Measurements from ENCODE around the gene IQSEC1. TPM values are rescaled to one million over a fixed set of nuclear protein-coding genes. Genes with fewer than 3 reads are reported as not detected.

The IQSEC1 gene
- total and polyA plus RNA-seq, 2 of the 8 experiments (the other 6 are each of a cell fraction or from before 2014, with no cell fraction given): 6.8 to 28.8 TPM

GRCh38 chr3:12868039-12869034 is 204.9 kb downstream of the IQSEC1 start (continued):
- TF ChIP-seq, protein P1, sequence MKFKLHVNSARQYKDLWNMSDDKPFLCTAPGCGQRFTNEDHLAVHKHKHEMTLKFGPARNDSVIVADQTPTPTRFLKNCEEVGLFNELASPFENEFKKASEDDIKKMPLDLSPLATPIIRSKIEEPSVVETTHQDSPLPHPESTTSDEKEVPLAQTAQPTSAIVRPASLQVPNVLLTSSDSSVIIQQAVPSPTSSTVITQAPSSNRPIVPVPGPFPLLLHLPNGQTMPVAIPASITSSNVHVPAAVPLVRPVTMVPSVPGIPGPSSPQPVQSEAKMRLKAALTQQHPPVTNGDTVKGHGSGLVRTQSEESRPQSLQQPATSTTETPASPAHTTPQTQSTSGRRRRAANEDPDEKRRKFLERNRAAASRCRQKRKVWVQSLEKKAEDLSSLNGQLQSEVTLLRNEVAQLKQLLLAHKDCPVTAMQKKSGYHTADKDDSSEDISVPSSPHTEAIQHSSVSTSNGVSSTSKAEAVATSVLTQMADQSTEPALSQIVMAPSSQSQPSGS (IDR thresholded peaks at IDR 0.05; ENCODE audit: low read length): no peak
- TF ChIP-seq SIN3A (conservative IDR thresholded peaks at IDR 0.05 in 1 of 2, IDR thresholded peaks at IDR 0.05 in 1 of 2; ENCODE audit: low read depth in 1 of 2, low read length in 2 of 2): peak; percentile 11 to 57; a peak in 1 of 4 replicates
- TF ChIP-seq JUN (IDR thresholded peaks at IDR 0.05; ENCODE audit: low read depth, low read length): no peak
- no peak for TF ChIP-seq BACH1 (IDR thresholded peaks at IDR 0.05; ENCODE audit: low read length)
- TF ChIP-seq POLR2A (IDR thresholded peaks at IDR 0.05; ENCODE audit: control extremely low read depth in 1 of 2, low read depth in 2 of 2, low read length in 2 of 2): no peak
- no peak for TF ChIP-seq SIRT6 (IDR thresholded peaks at IDR 0.05; ENCODE audit: low read length)
- no peak for TF ChIP-seq NANOG (IDR thresholded peaks at IDR 0.05; ENCODE audit: insufficient read depth, low read depth, low read length, poor library complexity, severe bottlenecking)
- TF ChIP-seq FOSL1 (IDR thresholded peaks at IDR 0.05; ENCODE audit: insufficient read depth, low read depth, low read length): no peak
- 0 out of 2 replicates have a peak, but pooled peaks have one; percentile 33 for TF ChIP-seq CREB1 (IDR thresholded peaks at IDR 0.05)
- no peak for TF ChIP-seq EP300 (IDR thresholded peaks at IDR 0.05; ENCODE audit: borderline replicate concordance in 1 of 2, low read depth in 2 of 2, low read length in 2 of 2)
- TF ChIP-seq BCL11A (IDR thresholded peaks at IDR 0.05; ENCODE audit: low read depth in 2 of 2, low read length in 2 of 2): no peak
- TF ChIP-seq NRF1 (IDR thresholded peaks at IDR 0.05; ENCODE audit: low read depth, low read length): no peak
- TF ChIP-seq TAF1 (IDR thresholded peaks at IDR 0.05; ENCODE audit: low read depth, low read length): no peak
- TF ChIP-seq CEBPB (IDR thresholded peaks at IDR 0.05; ENCODE audit: low read depth, low read length): no peak
- TF ChIP-seq TEAD4 (IDR thresholded peaks at IDR 0.05; ENCODE audit: low read depth, low read length): no peak
- no peak for TF ChIP-seq HDAC2 (IDR thresholded peaks at IDR 0.05; ENCODE audit: borderline replicate concordance in 1 of 2, low read depth in 2 of 2, low read length in 2 of 2)
- 0 out of 2 replicates have a peak, but pooled peaks have one; percentile 24 for TF ChIP-seq TBP (IDR thresholded peaks at IDR 0.05; ENCODE audit: low read depth, low read length)
- TF ChIP-seq PHF8 (conservative IDR thresholded peaks at IDR 0.05; ENCODE audit: low read depth, low read length): no peak
- TF ChIP-seq POU5F1 (IDR thresholded peaks at IDR 0.05; ENCODE audit: low read depth, low read length): no peak
